GM23338 (cell line): ENCODE data around the gene TRPM2. TPM values are rescaled to one million over a fixed set of nuclear protein-coding genes. Genes with fewer than 3 reads are reported as not detected.
"Not testable (repeated sequence)": the region's sequence is repeated elsewhere in the genome, so short reads cannot be mapped to it uniquely, and the experiment has no call there.

ENCODE experiments used
- ATAC-seq: fragments of 200-7000 bp; cut with Tn5 transposase; 3 replicates; pipeline ENCODE4 v1.9.1; 2020
- DNase-seq: peaks from one replicate; pipeline ENCODE4 v3.0.0-alpha.2; 2015; ENCODE audit warnings: low spot score
- H2AFZ ChIP-seq: fragments of 200-600 bp; sonication (generic); 2 replicates; pipeline ENCODE4 v1.8.0; 2016; ENCODE audit warnings: antibody characterized with exemption, mild to moderate bottlenecking, moderate library complexity
- H3F3A ChIP-seq: fragments of 200-600 bp; sonication (generic); replicated peaks from 2 replicates; pipeline ENCODE4 v1.8.0; 2017; ENCODE audit warnings: antibody characterized with exemption, mixed run types, low read depth
- H3K27ac ChIP-seq: fragments of 200-600 bp; sonication (generic); 2 replicates; pipeline ENCODE4 v1.6.1; 2016; ENCODE audit warnings: low read depth
- H3K27me3 ChIP-seq: fragments of 200-600 bp; sonication (generic); 2 replicates; pipeline ENCODE4 v1.8.0; 2016; ENCODE audit warnings: mild to moderate bottlenecking, mixed run types, moderate library complexity; ENCODE audit not compliant: insufficient read depth
- H3K36me3 ChIP-seq: fragments of 200-600 bp; sonication (generic); 2 replicates; pipeline ENCODE4 v1.8.0; 2016; ENCODE audit warnings: mild to moderate bottlenecking; ENCODE audit not compliant: insufficient read depth
- H3K4me1 ChIP-seq: fragments of 200-600 bp; sonication (generic); 2 replicates; pipeline ENCODE4 v1.8.0; 2016; ENCODE audit warnings: mild to moderate bottlenecking, moderate library complexity; ENCODE audit not compliant: insufficient read depth
- H3K4me2 ChIP-seq: fragments of 200-600 bp; sonication (generic); 2 replicates; pipeline ENCODE4 v1.7.1; 2017; ENCODE audit warnings: mixed run types
- H3K4me3 ChIP-seq: fragments of 200-600 bp; sonication (generic); 2 replicates; pipeline ENCODE4 v1.6.1; 2016; ENCODE audit warnings: mixed run types
- H3K79me2 ChIP-seq: fragments of 200-600 bp; sonication (generic); replicated peaks from 2 replicates; pipeline ENCODE4 v1.8.0; 2017; ENCODE audit warnings: mild to moderate bottlenecking; ENCODE audit not compliant: insufficient read depth
- H3K9me2 ChIP-seq: fragments of 200-600 bp; sonication (generic); 2 replicates; pipeline ENCODE4 v1.8.0; 2017; ENCODE audit not compliant: insufficient read depth
- H4K20me1 ChIP-seq: fragments of 200-600 bp; sonication (generic); replicated peaks from 2 replicates; pipeline ENCODE4 v1.8.0; 2017; ENCODE audit warnings: mild to moderate bottlenecking; ENCODE audit not compliant: insufficient read depth
- H3K27ac Mint-ChIP-seq: 2 replicates; pipeline ENCODE4 v1.8.0; 2020; ENCODE audit warnings: inconsistent platforms, mild to moderate bottlenecking, moderate library complexity, mixed read lengths
- H3K27me3 Mint-ChIP-seq: 3 replicates; pipeline ENCODE4 v1.8.0; 2022; ENCODE audit warnings: low read depth, mild to moderate bottlenecking, moderate library complexity, mixed read lengths, inconsistent platforms; ENCODE audit not compliant: insufficient read depth, poor library complexity
- H3K36me3 Mint-ChIP-seq: 3 replicates; pipeline ENCODE4 v1.8.0; 2021; ENCODE audit warnings: low read depth, mild to moderate bottlenecking, inconsistent platforms, moderate library complexity, mixed read lengths
- H3K4me1 Mint-ChIP-seq: 3 replicates; pipeline ENCODE4 v1.8.0; 2020; ENCODE audit warnings: mild to moderate bottlenecking, inconsistent platforms, mixed read lengths
- H3K4me3 Mint-ChIP-seq: 3 replicates; pipeline ENCODE4 v1.8.0; 2021; ENCODE audit warnings: moderate library complexity, mild to moderate bottlenecking, inconsistent platforms, mixed read lengths
- H3K9me3 Mint-ChIP-seq: 3 replicates; pipeline ENCODE4 v1.8.0; 2020; ENCODE audit warnings: moderate library complexity, mild to moderate bottlenecking, inconsistent platforms, mixed read lengths
- CREB1 ChIP-seq: fragments of 250-450 bp; sonication (Bioruptor Pico); IDR thresholded peaks from 2 replicates; pipeline ENCODE4 v1.5.0; 2020; ENCODE audit warnings: low read depth, mild to moderate bottlenecking, moderate library complexity
- CTCF ChIP-seq, 2 experiments: fragments of 200-600 bp in 1 of 2; sonication (generic) in 1 of 2; conservative IDR thresholded peaks; 2 replicates each; pipeline versions ENCODE4 v1.5.1 to v1.6.1; 2016 to 2017; ENCODE audit warnings: antibody characterized with exemption in 2 of 2, low read depth in 2 of 2, mild to moderate bottlenecking in 2 of 2, moderate library complexity in 1 of 2
- ETS1 ChIP-seq: IDR thresholded peaks from 2 replicates; pipeline ENCODE4 v1.6.1; 2016; ENCODE audit warnings: antibody characterized with exemption
- EZH2phosphoT487 ChIP-seq: fragments of 200-600 bp; sonication (generic); IDR thresholded peaks from one replicate; pipeline ENCODE4 v1.8.1; 2018; ENCODE audit warnings: antibody characterized with exemption; ENCODE audit not compliant: unreplicated experiment
- JUNB ChIP-seq: IDR thresholded peaks from one replicate; pipeline ENCODE4 v1.6.1; 2016; ENCODE audit warnings: antibody characterized with exemption; ENCODE audit not compliant: unreplicated experiment
- NANOG ChIP-seq: IDR thresholded peaks from 2 replicates; pipeline ENCODE4 v1.6.1; 2016; ENCODE audit warnings: antibody characterized with exemption, borderline replicate concordance
- POLR2AphosphoS5 ChIP-seq: IDR thresholded peaks from 2 replicates; pipeline ENCODE4 v1.6.1; 2016; ENCODE audit warnings: antibody characterized with exemption, low read depth
- REST ChIP-seq: IDR thresholded peaks from one replicate; pipeline ENCODE4 v1.6.1; 2018; ENCODE audit warnings: antibody characterized with exemption; ENCODE audit not compliant: unreplicated experiment
- STAT1 ChIP-seq: IDR thresholded peaks from one replicate; pipeline ENCODE4 v1.6.1; 2016; ENCODE audit warnings: antibody characterized with exemption; ENCODE audit not compliant: unreplicated experiment
- ZNF114 ChIP-seq: fragments of 250-450 bp; sonication (Bioruptor Pico); IDR thresholded peaks from 2 replicates; pipeline ENCODE4 v1.5.0; 2020; ENCODE audit warnings: mild to moderate bottlenecking, moderate library complexity
- ZNF331 ChIP-seq: fragments of 250-450 bp; sonication (Bioruptor Pico); IDR thresholded peaks from 2 replicates; pipeline ENCODE4 v1.5.0; 2020; ENCODE audit warnings: low read depth, mild to moderate bottlenecking, moderate library complexity
- polyA plus RNA-seq: library from polyadenylated mRNA; unstranded; fragments of >200 nt; fragmentation: Nextera tagmentation; extraction: Ambion mirVana; gene quantifications from 2 replicates; pipeline ENCODE4 v1.2.1, GENCODE V29; 2016
- total RNA-seq: library from RNA; depleted of rRNA; stranded (reverse); fragments of >200 nt; shearing (Covaris generic); gene quantifications from 2 replicates; pipeline ENCODE4 v1.2.3, GENCODE V29; 2014

The TRPM2 gene
- total and polyA plus RNA-seq, 2 experiments from 2014 or later, result 0.53 to 0.83 TPM

- H3K27me3 Mint-ChIP-seq, H3F3A ChIP-seq, H2AFZ ChIP-seq, H3K9me2 ChIP-seq, H3K36me3 ChIP-seq, H3K9me3 Mint-ChIP-seq, H4K20me1 ChIP-seq, H3K27ac Mint-ChIP-seq, H3K4me1 Mint-ChIP-seq, H3K4me2 ChIP-seq, H3K79me2 ChIP-seq, H3K36me3 Mint-ChIP-seq, H3K27me3 ChIP-seq, H3K4me3 ChIP-seq, H3K4me3 Mint-ChIP-seq, H3K27ac ChIP-seq, DNase-seq, H3K4me1 ChIP-seq: not testable (repeated sequence)
- peak; percentile 42 for ATAC-seq
- TF ChIP-seq CREB1 (CRISPR knock-in tag) (peak; percentile 72), CTCF (conservative IDR thresholded peaks at IDR 0.05; ENCODE audit: low read depth in 2 of 2) (peak; percentile 64 to 66)
These were observed 126.3 kb downstream of the TRPM2 start for GRCh38 chr21:44479556-44480199.

GRCh38 chr21:44480200-44481053, 127.0 kb downstream of the TRPM2 start:
- no peaks in the 10 kb centered on the region for H3K36me3 ChIP-seq
- no peaks in the 10 kb centered on the region for H3K27me3 ChIP-seq
- no peaks in the 10 kb centered on the region for H3K79me2 ChIP-seq
- Mint-ChIP-seq H3K9me3 (peaks cover 8% of the 10 kb centered on the region; the same call in 2 of the 3 replicates), H3K4me1 (peaks cover 12% of the 10 kb centered on the region), H3K27me3 (peaks cover 2% of the 10 kb centered on the region), H3K36me3 (no peaks in the 10 kb centered on the region; the same call in 2 of the 3 replicates), H3K4me3 (no peak overlapping the region), H3K27ac (no peak overlapping the region; the same call in 1 of the 2 replicates)
- H3K9me2 ChIP-seq, result no peaks in the 10 kb centered on the region
- ATAC-seq (peak; percentile 43), DNase-seq (no peak)
- H2AFZ ChIP-seq, result no peak overlapping the region
- no peaks in the 10 kb centered on the region for H3F3A ChIP-seq
- H4K20me1 ChIP-seq, result no peaks in the 10 kb centered on the region
- no peak overlapping the region for H3K4me3 ChIP-seq
- H3K27ac ChIP-seq, result no peak overlapping the region
- no peak overlapping the region for H3K4me2 ChIP-seq
- peaks cover 6% of the 10 kb centered on the region; the same call in 1 of the 2 replicates for H3K4me1 ChIP-seq
- TF ChIP-seq CREB1 (CRISPR knock-in tag) (no peak), ZNF331 (CRISPR knock-in tag) (no peak), STAT1 (no peak), CTCF (conservative IDR thresholded peaks at IDR 0.05; ENCODE audit: low read depth in 2 of 2) (no peak), ETS1 (no peak), JUNB (no peak), REST (no peak), ZNF114 (CRISPR knock-in tag) (no peak), POLR2AphosphoS5 (no peak), NANOG (no peak), EZH2phosphoT487 (no peak)
